ENCODE data around the gene ARVCF.

Gene ARVCF

GRCh38 chr22:19989725-19990067 is 26.9 kb downstream of the ARVCF start:
- no peak for DNase-seq (ENCODE audit: low read depth, low spot score)
- no peak overlapping the region for H3K27ac ChIP-seq

GRCh38 chr22:19988965-19989724 is 27.5 kb downstream of the ARVCF start:
- no peak overlapping the region for H3K27ac ChIP-seq

GRCh38 chr22:19988331-19988808 is 28.3 kb downstream of the ARVCF start:
- no peak overlapping the region for H3K27ac ChIP-seq
- no peak for DNase-seq (ENCODE audit: low read depth, low spot score)

More at GRCh38 chr22:19988965-19989724, 27.5 kb downstream of the ARVCF start:
- no peak for DNase-seq (ENCODE audit: low read depth, low spot score)

DNA sequence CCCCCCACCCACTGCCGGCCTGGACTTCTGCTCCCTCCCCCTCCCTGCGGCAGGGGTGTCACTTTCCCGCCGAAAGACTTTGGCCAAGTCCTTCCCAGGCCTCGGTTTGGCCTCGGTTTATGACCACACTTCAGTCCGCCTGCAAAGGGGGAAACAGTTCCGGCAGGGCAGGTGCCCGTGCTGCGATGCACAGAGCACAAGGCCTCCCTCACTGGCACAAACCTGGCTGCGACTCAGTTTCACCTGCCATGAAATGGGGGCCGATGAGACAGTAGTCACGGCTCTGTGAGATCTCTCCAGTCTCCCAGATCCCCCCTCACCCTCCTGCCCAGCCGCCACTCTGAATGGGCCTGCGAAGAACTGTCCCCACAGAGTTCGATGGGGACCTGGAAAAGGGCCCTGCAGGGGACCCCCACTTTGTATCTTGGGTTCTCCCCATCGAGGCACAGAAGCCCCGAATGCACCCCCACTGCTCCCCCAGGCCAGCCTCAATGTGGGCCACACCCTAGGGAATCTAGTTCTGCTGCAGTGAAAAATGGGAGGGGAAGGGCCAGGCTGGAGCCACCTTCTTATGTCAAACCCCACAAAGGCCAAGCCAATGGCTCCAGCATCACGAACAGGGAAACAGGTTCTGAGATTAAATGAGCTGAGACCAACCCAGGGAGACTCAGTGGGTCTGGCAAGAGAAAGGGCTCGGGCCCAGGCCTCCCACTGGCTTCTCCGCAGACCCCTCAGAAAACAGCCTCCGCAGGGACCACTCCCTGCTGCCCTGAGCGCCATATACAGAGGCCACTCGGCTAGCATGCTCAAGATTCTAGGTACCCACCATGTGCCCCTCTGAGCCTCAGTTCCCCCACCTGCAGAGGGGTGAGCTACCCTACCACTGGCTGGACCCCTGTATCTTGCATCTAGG is 29.0 kb downstream of the ARVCF start:
- H3K27ac ChIP-seq: no peak overlapping the region

GRCh38 chr22:19986410-19987341 is 29.9 kb downstream of the ARVCF start:
- DNase-seq (ENCODE audit: low read depth, low spot score): no peak
- H3K27ac ChIP-seq: peak overlapping the region; percentile 42

More for the DNA sequence above, 29.0 kb downstream of the ARVCF start:
- DNase-seq (ENCODE audit: low read depth, low spot score): no peak

DNA sequence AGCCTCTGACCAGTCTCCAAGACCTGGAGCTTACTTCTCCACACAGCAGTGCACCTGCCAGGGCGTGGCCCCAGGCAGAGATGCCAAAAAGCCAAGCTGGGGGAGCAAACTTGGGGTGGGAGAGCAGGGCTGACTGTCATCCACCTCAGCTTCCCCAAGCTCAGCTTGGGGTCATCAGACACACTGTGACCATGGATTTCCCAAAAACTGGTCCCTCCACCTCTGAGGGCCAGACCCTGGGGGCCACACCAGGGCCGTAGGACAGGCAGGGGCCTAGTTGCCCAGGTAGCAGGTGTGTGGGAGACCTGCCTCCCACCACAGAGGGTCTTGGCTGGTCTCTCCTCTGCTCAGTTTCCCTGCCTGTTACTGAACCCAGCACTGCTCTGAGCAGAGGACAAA is 30.6 kb downstream of the ARVCF start:
- no peak overlapping the region for H3K27ac ChIP-seq
- no peak for DNase-seq (ENCODE audit: low read depth, low spot score)

- no peak for DNase-seq (ENCODE audit: low read depth, low spot score)
- H3K27ac ChIP-seq: no peak overlapping the region
Measured at GRCh38 chr22:19984851-19985811, 31.5 kb downstream of the ARVCF start.

DNA sequence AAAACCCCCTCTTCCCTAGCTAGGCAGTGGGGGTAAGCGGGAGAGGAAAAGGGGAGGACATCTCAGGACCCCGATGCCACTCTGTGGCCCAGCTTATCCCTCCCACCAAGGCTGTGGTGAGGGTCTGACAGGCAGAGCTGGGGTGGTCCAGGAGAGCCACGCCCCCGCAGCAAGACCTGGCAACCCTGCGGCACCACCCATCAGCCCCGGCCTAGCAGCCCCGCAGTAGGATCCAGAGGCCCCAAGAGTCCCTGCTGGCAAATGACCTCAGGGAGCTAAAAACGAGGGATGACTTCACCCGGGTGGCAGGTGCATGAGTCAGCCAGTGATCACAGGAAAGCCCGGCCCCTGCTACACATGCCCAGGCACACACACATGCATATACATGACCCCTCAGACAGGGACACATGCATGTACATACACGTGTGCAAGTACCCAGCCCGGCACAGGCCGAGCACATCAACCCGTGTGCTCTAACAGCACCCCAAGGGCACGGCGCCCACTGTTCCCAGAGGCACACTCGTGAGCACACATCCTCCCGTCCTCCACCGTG is 32.3 kb downstream of the ARVCF start:
- peak; percentile 77 for DNase-seq (ENCODE audit: low read depth, low spot score)
- H3K27ac ChIP-seq: peak overlapping the region; percentile 27

DNA sequence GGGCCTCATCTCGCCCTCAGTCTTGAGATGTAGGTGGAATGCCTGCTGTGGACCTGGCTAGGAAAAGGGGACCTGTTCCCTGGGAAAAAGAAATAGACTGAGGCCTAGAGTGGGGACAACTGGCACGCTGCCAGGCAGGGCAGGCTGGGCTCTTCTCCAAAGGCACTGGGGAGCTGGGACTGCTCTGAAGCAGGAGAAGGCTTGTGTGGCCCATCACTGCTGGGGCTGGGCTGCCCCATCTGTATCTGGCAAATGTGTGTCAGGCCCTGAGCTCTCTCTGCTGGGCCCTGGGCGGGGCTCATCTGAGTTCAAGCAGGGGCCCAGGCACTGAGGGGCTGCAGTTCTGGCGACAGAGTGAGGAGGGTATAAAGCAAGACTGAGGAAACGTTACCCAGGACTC is 32.9 kb downstream of the ARVCF start:
- H3K27ac ChIP-seq: peak overlapping the region; percentile 27
- DNase-seq (ENCODE audit: low read depth, low spot score): no peak

DNA sequence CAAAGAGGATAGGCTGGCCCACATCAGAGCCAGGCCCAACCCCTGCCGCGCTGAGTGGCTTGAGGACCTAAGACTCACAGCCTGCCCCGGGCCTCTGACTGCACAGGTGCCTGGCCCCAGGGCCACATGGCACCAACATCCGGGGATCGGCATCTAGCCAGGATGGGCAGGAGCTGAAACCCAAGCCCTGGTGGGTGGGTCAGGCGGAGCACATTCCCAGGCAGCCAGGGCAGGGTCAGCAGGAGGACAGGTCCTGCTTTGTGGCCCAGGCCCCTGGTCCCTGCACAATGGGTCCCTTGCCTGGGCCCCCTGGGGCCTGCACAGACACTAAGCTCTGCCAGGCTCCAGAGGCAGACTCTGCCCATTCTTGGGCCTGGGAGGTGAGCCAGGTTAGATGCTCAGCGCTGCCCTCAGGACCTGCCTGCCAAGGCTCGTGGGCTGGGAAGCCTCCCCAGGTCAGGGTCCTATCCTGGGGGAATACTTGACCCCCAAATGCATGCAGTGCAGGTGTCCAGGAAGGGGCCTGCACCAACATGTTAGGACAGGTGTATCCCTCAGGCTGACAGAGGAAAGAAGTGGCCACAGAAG is 33.5 kb downstream of the ARVCF start:
- no peak for DNase-seq (ENCODE audit: low read depth, low spot score)
- H3K27ac ChIP-seq: no peak overlapping the region

GRCh38 chr22:19981961-19982920 is 34.4 kb downstream of the ARVCF start:
- H3K27ac ChIP-seq: no peak overlapping the region
- no peak for DNase-seq (ENCODE audit: low read depth, low spot score)

- no peak for DNase-seq (ENCODE audit: low read depth, low spot score)
- H3K27ac ChIP-seq: no peak overlapping the region
Measured at GRCh38 chr22:19981171-19981960, 35.3 kb downstream of the ARVCF start.

- H3K27ac ChIP-seq: no peak overlapping the region
- no peak for DNase-seq (ENCODE audit: low read depth, low spot score)
Measured at GRCh38 chr22:19980766-19981165, 35.9 kb downstream of the ARVCF start.

GRCh38 chr22:19979712-19980493 is 36.7 kb downstream of the ARVCF start:
- no peak for DNase-seq (ENCODE audit: low read depth, low spot score)
- no peak overlapping the region for H3K27ac ChIP-seq

- no peak overlapping the region for H3K27ac ChIP-seq
- no peak for DNase-seq (ENCODE audit: low read depth, low spot score)
Measured at GRCh38 chr22:19978748-19979147, 37.9 kb downstream of the ARVCF start.
